ENCODE results near the gene IL34.

DNA sequence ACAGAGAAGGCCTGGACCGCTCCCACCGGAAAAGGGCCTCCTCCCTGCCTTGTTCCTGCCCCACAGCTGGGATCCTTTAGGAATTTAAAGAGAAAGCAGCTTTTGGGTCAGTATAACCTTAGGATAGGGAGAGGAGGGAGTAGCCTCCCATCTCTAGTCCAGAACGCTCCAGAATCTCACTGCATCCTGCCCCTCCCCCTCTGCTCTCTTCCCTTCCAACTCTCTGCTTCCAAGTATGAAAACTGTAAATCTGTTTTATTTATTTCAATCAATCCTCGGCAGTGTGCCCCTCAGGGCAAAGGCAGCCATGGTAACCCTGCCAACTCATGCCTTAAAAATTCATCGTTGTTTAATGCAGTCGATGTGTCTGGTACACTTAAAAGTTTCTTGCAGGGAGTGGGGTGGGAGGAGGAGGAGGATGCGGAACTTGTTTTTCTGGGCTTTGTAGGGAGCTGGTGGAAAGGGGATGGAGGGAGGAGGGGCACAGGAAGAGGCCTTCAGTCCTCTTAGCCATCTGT, 60.6 kb downstream of the IL34 start:
- no peak for TF ChIP-seq POLR2A (IDR thresholded peaks at IDR 0.05)
- TF ChIP-seq, protein P1, sequence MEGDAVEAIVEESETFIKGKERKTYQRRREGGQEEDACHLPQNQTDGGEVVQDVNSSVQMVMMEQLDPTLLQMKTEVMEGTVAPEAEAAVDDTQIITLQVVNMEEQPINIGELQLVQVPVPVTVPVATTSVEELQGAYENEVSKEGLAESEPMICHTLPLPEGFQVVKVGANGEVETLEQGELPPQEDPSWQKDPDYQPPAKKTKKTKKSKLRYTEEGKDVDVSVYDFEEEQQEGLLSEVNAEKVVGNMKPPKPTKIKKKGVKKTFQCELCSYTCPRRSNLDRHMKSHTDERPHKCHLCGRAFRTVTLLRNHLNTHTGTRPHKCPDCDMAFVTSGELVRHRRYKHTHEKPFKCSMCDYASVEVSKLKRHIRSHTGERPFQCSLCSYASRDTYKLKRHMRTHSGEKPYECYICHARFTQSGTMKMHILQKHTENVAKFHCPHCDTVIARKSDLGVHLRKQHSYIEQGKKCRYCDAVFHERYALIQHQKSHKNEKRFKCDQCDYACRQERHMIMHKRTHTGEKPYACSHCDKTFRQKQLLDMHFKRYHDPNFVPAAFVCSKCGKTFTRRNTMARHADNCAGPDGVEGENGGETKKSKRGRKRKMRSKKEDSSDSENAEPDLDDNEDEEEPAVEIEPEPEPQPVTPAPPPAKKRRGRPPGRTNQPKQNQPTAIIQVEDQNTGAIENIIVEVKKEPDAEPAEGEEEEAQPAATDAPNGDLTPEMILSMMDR (IDR thresholded peaks at IDR 0.05), result peak in 1 of 4 experiments; percentile 9
